ENCODE results near the gene USP24.

GRCh38 chr1:55181666-55182065 lies 33.5 kb downstream of the USP24 start:
- TF ChIP-seq CTCF (IDR thresholded peaks at IDR 0.05; ENCODE audit: poor library complexity, severe bottlenecking) (no peak), REST (IDR thresholded peaks at IDR 0.05; ENCODE audit: borderline replicate concordance) (no peak), EZH2 (IDR thresholded peaks at IDR 0.05; ENCODE audit: borderline replicate concordance, insufficient read depth, low read length, poor library complexity, severe bottlenecking) (no peak), RAD21 (conservative IDR thresholded peaks at IDR 0.05) (no peak), EP300 (conservative IDR thresholded peaks at IDR 0.05; ENCODE audit: poor library complexity, severe bottlenecking) (no peak), SMC3 (conservative IDR thresholded peaks at IDR 0.05; ENCODE audit: poor library complexity) (no peak), TAF1 (IDR thresholded peaks at IDR 0.05; ENCODE audit: low read depth) (no peak)

All from neural cell (in vitro differentiated cells).